HG02798 (cell line): ENCODE results near the gene TEX2.

Experiments
- ATAC-seq: cut with Tn5 transposase; IDR thresholded peaks from one replicate; pipeline ENCODE4 v1.9.1; 2021; ENCODE audit warnings: mild to moderate bottlenecking; ENCODE audit not compliant: unreplicated experiment, poor library complexity

Gene TEX2

GRCh38 chr17:64128787-64129514, 134.1 kb downstream of the TEX2 start:
- no peak for ATAC-seq

DNA sequence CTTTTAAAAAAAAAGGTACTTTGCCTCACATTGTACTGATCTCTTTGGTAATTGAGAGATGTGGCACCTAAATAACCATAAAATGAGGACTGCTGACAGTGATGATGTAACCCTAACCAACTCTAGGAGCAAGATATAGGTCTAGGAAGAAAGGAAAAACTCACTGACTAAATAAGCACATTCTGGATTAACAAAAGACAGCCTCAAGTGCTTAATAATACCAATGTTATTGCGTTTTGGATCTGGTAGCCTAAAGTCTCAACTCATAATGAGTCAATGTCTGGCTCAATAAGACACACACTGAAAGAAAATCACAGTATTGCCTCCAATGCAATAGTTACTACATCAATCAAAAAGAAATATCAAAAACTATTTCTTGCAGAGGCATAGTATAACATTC, 136.1 kb downstream of the TEX2 start:
- no peak for ATAC-seq

GRCh38 chr17:64125937-64126336, 137.1 kb downstream of the TEX2 start:
- no peak for ATAC-seq

GRCh38 chr17:64124609-64125008, 138.5 kb downstream of the TEX2 start:
- no peak for ATAC-seq

GRCh38 chr17:64123114-64123513, 139.9 kb downstream of the TEX2 start:
- ATAC-seq: no peak

DNA sequence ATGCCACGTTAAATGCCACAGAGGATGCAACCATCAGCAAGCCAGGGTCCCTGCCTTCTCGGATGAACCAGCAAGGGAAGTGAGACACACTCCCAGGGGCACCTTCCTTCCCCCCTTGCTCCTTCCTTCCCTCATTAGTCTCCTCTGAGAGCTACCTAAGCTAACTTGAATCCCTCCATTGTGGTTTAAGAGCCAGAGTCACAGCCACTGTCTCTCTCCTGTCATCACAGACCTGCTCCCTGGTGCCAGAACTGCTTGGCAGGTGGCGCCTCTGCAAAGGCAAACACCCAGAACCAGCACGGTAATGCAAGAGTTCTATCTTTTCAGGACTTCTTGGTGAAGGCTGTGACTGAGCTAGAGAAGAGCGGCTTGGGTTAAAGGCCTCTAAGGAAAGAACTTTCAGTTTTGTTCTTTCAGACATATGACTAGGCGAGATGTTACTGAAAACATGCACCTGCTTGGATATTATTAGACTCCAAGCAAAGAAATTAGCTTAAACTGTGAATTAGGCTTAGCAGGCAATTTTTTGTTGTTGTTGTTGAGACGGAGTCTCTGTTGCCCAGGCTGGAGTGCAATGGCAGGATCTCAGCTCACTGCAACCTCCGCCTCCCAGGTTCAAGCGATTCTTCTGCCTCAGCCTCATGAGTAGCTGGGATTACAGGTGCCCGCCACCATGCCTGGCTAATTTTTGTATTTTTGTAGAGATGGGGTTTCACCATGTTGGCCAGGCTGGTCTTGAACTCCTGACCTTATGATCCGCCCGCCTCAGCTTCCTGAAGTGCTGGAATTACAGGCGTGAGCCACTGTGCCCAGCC, 141.9 kb downstream of the TEX2 start:
- ATAC-seq: peak; percentile 85

DNA sequence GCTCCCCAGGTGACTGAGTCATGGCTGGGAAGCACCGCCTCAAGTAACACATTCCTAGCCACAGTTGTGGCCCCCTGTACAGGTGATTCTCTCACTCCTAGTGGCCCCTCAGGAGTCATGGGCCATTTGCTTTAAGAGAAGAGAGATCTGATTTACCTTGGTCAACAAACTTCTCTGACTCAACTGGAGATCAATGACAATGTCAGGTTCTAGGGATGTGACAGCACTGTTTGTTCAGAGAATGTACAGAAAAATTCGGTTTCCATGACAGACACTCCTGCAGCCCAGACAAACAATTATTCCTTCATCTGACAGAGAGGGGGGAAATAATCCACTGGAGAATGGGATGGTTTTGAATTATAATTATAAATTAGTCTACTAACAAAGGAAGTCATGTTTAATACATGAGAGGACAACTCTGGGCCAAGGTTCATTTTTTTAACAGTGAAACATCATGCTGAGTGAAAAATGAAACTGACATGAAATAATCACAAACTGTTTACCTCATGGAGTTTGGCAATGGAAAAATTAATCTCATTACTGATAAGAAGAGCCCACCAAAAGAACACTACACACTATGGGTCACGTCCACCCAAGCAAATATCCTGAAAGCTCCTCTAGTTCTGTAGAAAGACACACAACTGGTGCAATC, 142.8 kb downstream of the TEX2 start:
- ATAC-seq: no peak

GRCh38 chr17:64117981-64118979, 144.8 kb downstream of the TEX2 start:
- ATAC-seq: no peak

- ATAC-seq: no peak
These were observed 147.1 kb downstream of the TEX2 start for GRCh38 chr17:64115822-64116534.

DNA sequence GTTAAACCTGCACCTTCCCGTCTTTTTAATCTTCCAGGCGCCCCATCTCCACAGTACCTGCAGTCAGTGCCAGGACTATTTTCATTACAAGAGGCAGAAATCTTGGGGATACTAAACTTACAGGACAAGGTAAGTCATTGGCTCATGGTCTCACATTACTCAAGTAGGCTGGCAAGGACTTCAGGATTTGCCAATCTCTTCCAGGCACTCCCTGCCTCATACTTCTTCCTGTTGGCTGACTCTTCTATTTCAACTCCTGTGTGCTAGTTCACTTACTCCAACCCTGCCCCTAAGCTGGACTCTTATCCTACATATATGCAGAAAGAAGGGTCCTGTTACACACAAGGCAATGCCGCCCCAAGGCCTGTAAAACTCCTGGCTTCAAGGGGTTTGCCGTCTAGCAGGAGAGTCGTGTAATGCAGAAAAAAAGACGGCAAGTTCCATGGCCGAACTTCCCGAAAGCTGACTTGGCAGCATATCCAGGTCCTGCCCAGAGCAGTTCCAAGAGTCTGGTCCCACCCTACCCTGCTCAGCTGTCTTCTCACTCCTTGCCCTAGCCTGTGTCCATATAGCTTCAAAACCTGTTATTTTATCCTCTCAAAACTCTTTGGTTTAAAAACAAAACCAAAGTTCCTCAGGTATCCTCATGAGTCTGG, 147.9 kb downstream of the TEX2 start:
- no peak for ATAC-seq

- ATAC-seq: no peak
These were observed 150.1 kb downstream of the TEX2 start for GRCh38 chr17:64113006-64113405.

DNA sequence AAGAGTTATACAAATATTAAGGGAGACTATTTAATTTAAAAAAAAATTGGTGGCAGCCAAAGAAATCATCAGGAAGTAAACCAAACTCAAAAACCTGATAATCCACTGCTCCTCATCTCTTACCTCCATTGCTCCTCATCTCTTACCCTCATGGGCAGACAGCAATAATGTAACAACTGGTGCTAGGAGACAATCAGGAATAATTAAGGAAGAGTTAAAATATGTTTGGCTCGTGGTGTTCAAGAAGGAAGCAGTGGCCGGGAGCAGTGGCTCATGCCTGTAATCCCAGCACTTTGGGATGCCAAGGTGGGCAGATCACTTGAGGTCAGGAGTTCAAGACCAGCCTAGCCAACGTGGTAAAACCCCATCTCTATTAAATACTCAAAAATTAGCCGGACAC, 151.2 kb downstream of the TEX2 start:
- ATAC-seq: no peak

- no peak for ATAC-seq
These were observed 152.5 kb downstream of the TEX2 start for GRCh38 chr17:64110379-64111152.

DNA sequence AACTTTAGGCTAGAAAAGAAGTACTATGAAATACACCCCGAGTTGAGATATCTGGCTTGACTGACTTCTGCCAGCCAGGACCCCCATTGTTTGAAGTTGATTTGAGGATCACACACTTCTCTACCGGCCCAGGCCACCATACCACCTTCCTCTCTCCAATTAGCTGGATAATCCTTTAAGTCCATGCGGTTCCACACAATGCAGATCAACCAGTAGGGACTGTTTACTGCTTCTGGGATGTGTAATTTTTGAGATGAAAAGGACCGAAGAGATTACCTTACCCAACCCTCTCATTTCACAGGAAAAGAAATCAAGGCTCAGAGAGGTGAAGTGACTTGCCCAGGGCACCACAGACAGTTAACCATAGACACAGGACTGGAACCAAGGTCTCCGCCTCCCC, 153.7 kb downstream of the TEX2 start:
- ATAC-seq: no peak

DNA sequence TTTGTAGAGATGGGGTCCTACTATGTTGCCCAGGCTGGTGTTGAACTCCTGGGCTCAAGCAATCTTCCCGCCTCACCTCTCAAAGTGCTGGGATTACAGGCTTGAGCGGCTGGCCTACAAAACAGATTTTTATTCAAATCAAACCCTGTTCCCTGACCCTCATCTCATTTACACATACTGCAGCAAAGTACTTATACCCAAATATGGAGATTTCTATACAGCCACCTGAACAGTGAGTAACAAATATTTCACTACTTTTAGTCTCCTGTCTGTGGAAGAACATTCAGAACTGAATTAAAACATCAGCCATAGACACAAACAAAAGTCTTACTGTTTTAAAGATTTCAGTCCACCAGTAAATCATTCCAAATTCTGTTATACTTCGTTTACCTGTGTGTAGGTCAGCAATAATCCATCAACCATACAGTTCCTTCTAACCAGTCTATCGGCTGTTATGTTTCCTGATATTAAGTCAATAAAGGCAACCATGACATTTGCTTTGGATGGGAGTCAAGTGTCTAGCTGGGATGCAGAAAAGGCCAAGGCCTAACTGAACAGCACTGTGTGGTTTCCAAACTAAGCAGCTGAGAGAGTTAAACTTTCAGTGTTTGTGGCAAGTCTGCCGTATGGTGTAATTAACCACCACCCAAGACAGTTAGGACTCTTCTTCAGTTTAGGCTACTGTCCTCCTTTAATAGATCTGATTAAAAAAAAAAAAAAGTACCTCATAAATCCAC, 155.4 kb downstream of the TEX2 start:
- ATAC-seq: no peak

DNA sequence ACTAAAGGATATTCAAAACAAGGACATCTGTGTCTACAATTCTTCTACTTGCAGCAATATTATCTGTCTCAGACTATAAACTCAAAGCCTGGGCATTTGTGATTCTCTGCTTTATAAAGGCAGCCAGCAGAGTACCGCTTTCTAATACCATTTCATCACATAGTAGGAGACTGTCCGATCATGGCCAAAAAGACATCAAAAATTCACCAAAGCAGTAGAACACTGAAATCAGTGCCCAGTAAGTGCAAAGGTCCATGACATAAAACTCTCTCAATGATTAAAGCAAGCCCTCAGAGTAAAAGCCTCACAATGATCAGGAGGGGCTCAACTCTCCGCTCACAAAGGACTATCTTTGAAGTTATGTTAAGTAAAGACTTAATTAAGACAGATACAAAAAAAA, 156.1 kb downstream of the TEX2 start:
- ATAC-seq: no peak
